ENCODE data around the gene MPP3.
"Not testable (repeated sequence)": the region's sequence is repeated elsewhere in the genome, so short reads cannot be mapped to it uniquely, and the experiment has no call there.

Gene MPP3

GRCh38 chr17:43877451-43878155 lies 44.7 kb upstream of the MPP3 start:
- Histone ChIP-seq H3K27ac (no peak overlapping the region), H3K4me3 (no peak overlapping the region), H3K9ac (ENCODE audit: insufficient read length) (no peak overlapping the region), H3K36me3 (ENCODE audit: insufficient read depth, low read length) (no peaks in the 10 kb centered on the region), H3K9me3 (ENCODE audit: low read depth, low read length) (no peaks in the 10 kb centered on the region)
- DNase-seq (ENCODE audit: low read depth, low spot score): no peak
- TF ChIP-seq POLR2AphosphoS5 (IDR thresholded peaks at IDR 0.05; ENCODE audit: borderline replicate concordance, low read depth, low read length): no peak
- TF ChIP-seq FOXP2 (optimal IDR thresholded peaks at IDR 0.05; ENCODE audit: control extremely low read depth, extremely low read length, insufficient read depth): no peak
- TF ChIP-seq EZH2 (IDR thresholded peaks at IDR 0.05): no peak

GRCh38 chr17:43877031-43877430 lies 44.1 kb upstream of the MPP3 start:
- Histone ChIP-seq H3K9ac (ENCODE audit: insufficient read length) (no peak overlapping the region), H3K27ac (no peak overlapping the region), H3K36me3 (ENCODE audit: insufficient read depth, low read length) (no peaks in the 10 kb centered on the region), H3K9me3 (ENCODE audit: low read depth, low read length) (no peaks in the 10 kb centered on the region), H3K4me3 (no peak overlapping the region)
- TF ChIP-seq POLR2AphosphoS5 (IDR thresholded peaks at IDR 0.05; ENCODE audit: borderline replicate concordance, low read depth, low read length): no peak
- TF ChIP-seq FOXP2 (optimal IDR thresholded peaks at IDR 0.05; ENCODE audit: control extremely low read depth, extremely low read length, insufficient read depth): no peak
- no peak for TF ChIP-seq EZH2 (IDR thresholded peaks at IDR 0.05)
- no peak for DNase-seq (ENCODE audit: low read depth, low spot score)

GRCh38 chr17:43875476-43876147 lies 42.7 kb upstream of the MPP3 start:
- Histone ChIP-seq H3K36me3 (ENCODE audit: insufficient read depth, low read length) (no peaks in the 10 kb centered on the region), H3K9me3 (ENCODE audit: low read depth, low read length) (no peaks in the 10 kb centered on the region), H3K4me3 (no peak overlapping the region), H3K27ac (no peak overlapping the region), H3K9ac (ENCODE audit: insufficient read length) (no peak overlapping the region)
- no peak for TF ChIP-seq POLR2AphosphoS5 (IDR thresholded peaks at IDR 0.05; ENCODE audit: borderline replicate concordance, low read depth, low read length)
- DNase-seq (ENCODE audit: low read depth, low spot score): no peak

GRCh38 chr17:43874293-43874692 lies 41.3 kb upstream of the MPP3 start:
- Histone ChIP-seq H3K27ac (peak overlapping the region; percentile 67; the same call in 1 of the 2 replicates), H3K9me3 (ENCODE audit: low read depth, low read length) (no peaks in the 10 kb centered on the region), H3K36me3 (ENCODE audit: insufficient read depth, low read length) (no peaks in the 10 kb centered on the region), H3K9ac (ENCODE audit: insufficient read length) (no peak overlapping the region), H3K4me3 (peak overlapping the region; percentile 68)
- no peak for DNase-seq (ENCODE audit: low read depth, low spot score)
- TF ChIP-seq EZH2 (IDR thresholded peaks at IDR 0.05): no peak
- TF ChIP-seq POLR2AphosphoS5 (IDR thresholded peaks at IDR 0.05; ENCODE audit: borderline replicate concordance, low read depth, low read length): no peak
- TF ChIP-seq FOXP2 (optimal IDR thresholded peaks at IDR 0.05; ENCODE audit: control extremely low read depth, extremely low read length, insufficient read depth): no peak

GRCh38 chr17:43873815-43874214 lies 40.9 kb upstream of the MPP3 start:
- Histone ChIP-seq H3K9me3 (ENCODE audit: low read depth, low read length) (no peaks in the 10 kb centered on the region), H3K27ac (peak overlapping the region; percentile 89), H3K36me3 (ENCODE audit: insufficient read depth, low read length) (no peaks in the 10 kb centered on the region), H3K4me3 (peak overlapping the region; percentile 68), H3K9ac (ENCODE audit: insufficient read length) (no peak overlapping the region)
- TF ChIP-seq EZH2 (IDR thresholded peaks at IDR 0.05) (no peak), FOXP2 (optimal IDR thresholded peaks at IDR 0.05; ENCODE audit: control extremely low read depth, extremely low read length, insufficient read depth) (no peak), POLR2AphosphoS5 (IDR thresholded peaks at IDR 0.05; ENCODE audit: borderline replicate concordance, low read depth, low read length) (no peak)
- peak; percentile 59 for DNase-seq (ENCODE audit: low read depth, low spot score)

- peak overlapping the region; percentile 68 for H3K4me3 ChIP-seq
- DNase-seq (ENCODE audit: low read depth, low spot score): no peak
- H3K36me3 ChIP-seq (ENCODE audit: insufficient read depth, low read length): no peaks in the 10 kb centered on the region
- no peak overlapping the region for H3K9ac ChIP-seq (ENCODE audit: insufficient read length)
- H3K27ac ChIP-seq: peak overlapping the region; percentile 89
- H3K9me3 ChIP-seq (ENCODE audit: low read depth, low read length): no peaks in the 10 kb centered on the region
- TF ChIP-seq FOXP2 (optimal IDR thresholded peaks at IDR 0.05; ENCODE audit: control extremely low read depth, extremely low read length, insufficient read depth) (no peak), POLR2AphosphoS5 (IDR thresholded peaks at IDR 0.05; ENCODE audit: borderline replicate concordance, low read depth, low read length) (no peak), EZH2 (IDR thresholded peaks at IDR 0.05) (no peak)
Measured at GRCh38 chr17:43873091-43873490, 40.1 kb upstream of the MPP3 start.

GRCh38 chr17:43871946-43872690 lies 39.2 kb upstream of the MPP3 start:
- Histone ChIP-seq H3K27ac (no peak overlapping the region), H3K36me3 (ENCODE audit: insufficient read depth, low read length) (no peaks in the 10 kb centered on the region)

GRCh38 chr17:43869031-43869430 lies 36.1 kb upstream of the MPP3 start:
- H3K9me3 ChIP-seq (ENCODE audit: low read depth, low read length); H3K27ac ChIP-seq; H3K36me3 ChIP-seq (ENCODE audit: insufficient read depth, low read length); DNase-seq (ENCODE audit: low read depth, low spot score); H3K4me3 ChIP-seq; H3K9ac ChIP-seq (ENCODE audit: insufficient read length): not testable (repeated sequence)

More at GRCh38 chr17:43871946-43872690, 39.2 kb upstream of the MPP3 start:
- no peak overlapping the region for H3K4me3 ChIP-seq
- no peak for TF ChIP-seq POLR2AphosphoS5 (IDR thresholded peaks at IDR 0.05; ENCODE audit: borderline replicate concordance, low read depth, low read length)
- TF ChIP-seq FOXP2 (optimal IDR thresholded peaks at IDR 0.05; ENCODE audit: control extremely low read depth, extremely low read length, insufficient read depth): no peak
- no peak for TF ChIP-seq EZH2 (IDR thresholded peaks at IDR 0.05)
- DNase-seq (ENCODE audit: low read depth, low spot score): no peak
- H3K9ac ChIP-seq (ENCODE audit: insufficient read length): no peak overlapping the region
- no peaks in the 10 kb centered on the region for H3K9me3 ChIP-seq (ENCODE audit: low read depth, low read length)

Measured in SK-N-MC (cell line).